HCEC 1CT (cell line): ENCODE measurements around the gene TRIO.

Experiments
- DNase-seq: peaks from one replicate; pipeline ENCODE4 v3.0.0-alpha.2; 2017

The TRIO gene

GRCh38 chr5:14171046-14171445 lies 27.9 kb downstream of the TRIO start:
- peak; percentile 94 for DNase-seq

- DNase-seq = peak; percentile 91
Observed at GRCh38 chr5:14171621-14172020, 28.5 kb downstream of the TRIO start.

GRCh38 chr5:14172149-14172795 lies 29.1 kb downstream of the TRIO start:
- no peak for DNase-seq

- DNase-seq = peak; percentile 45
Observed at GRCh38 chr5:14173377-14174229, 30.5 kb downstream of the TRIO start.

GRCh38 chr5:14174230-14174636 lies 31.1 kb downstream of the TRIO start:
- DNase-seq = peak; percentile 85

GRCh38 chr5:14175381-14175780 lies 32.2 kb downstream of the TRIO start:
- no peak for DNase-seq

- DNase-seq = no peak
Observed at GRCh38 chr5:14176888-14177287, 33.7 kb downstream of the TRIO start.

- DNase-seq = no peak
Observed at GRCh38 chr5:14177634-14178033, 34.5 kb downstream of the TRIO start.

GRCh38 chr5:14178091-14178490 lies 34.9 kb downstream of the TRIO start:
- DNase-seq = no peak

- DNase-seq = peak; percentile 97
Observed at GRCh38 chr5:14178671-14179211, 35.6 kb downstream of the TRIO start.

GRCh38 chr5:14179446-14179845 lies 36.3 kb downstream of the TRIO start:
- no peak for DNase-seq

- DNase-seq = no peak
Observed at GRCh38 chr5:14180437-14180836, 37.3 kb downstream of the TRIO start.

- DNase-seq = no peak
Observed at GRCh38 chr5:14181299-14181968, 38.3 kb downstream of the TRIO start.

GRCh38 chr5:14182761-14183160 lies 39.6 kb downstream of the TRIO start:
- DNase-seq = no peak

- peak; percentile 56 for DNase-seq
Observed at GRCh38 chr5:14183187-14183939, 40.2 kb downstream of the TRIO start.

- no peak for DNase-seq
Observed at GRCh38 chr5:14184082-14184481, 40.9 kb downstream of the TRIO start.

GRCh38 chr5:14184725-14185124 lies 41.6 kb downstream of the TRIO start:
- DNase-seq = peak; percentile 92

GRCh38 chr5:14185326-14186058 lies 42.4 kb downstream of the TRIO start:
- peak; percentile 97 for DNase-seq

- DNase-seq = peak; percentile 94
Observed at GRCh38 chr5:14186059-14186830, 43.1 kb downstream of the TRIO start.

- no peak for DNase-seq
Observed at GRCh38 chr5:14187157-14187556, 44.0 kb downstream of the TRIO start.

GRCh38 chr5:14187660-14188059 lies 44.5 kb downstream of the TRIO start:
- peak; percentile 74 for DNase-seq
